Measurements from ENCODE around the gene GPR137.

DNA sequence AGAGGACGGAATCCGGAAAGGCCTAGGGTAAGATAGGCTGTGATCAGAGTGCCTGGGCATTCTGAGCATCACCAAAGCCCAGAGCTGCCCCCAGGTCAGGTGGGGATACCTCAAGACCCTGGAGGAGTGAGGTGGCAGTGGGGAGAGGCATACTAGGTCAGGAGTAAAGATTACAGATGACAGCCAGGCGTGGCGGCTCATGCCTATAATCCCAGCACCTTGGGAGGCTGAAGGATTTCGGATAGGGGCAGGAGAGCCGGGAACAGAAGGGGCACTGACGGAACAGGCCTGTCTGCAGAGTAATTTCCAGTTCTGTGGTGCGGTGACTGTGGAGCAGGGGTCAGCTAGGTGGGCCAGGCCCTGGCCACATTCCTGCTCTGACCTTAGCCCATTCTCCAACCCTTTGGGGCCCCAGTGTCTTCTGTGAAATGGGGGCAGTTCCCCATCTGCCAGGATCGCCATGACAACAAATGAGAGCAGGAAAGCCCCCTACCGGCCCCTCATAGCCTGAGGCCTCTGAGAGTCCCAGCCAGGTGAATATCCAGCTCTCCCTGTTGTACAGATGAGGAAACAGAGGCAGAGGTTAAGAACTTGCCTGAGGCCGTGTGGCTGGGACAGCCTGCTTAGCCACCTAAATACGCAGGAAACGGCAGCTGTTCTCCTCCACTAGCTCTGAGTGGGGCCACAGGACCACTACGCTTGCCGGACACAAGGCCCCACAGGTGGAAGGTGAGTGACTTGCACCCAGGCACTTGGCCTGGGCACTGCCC is 10.4 kb upstream of the GPR137 start:
- TF ChIP-seq, protein P1, sequence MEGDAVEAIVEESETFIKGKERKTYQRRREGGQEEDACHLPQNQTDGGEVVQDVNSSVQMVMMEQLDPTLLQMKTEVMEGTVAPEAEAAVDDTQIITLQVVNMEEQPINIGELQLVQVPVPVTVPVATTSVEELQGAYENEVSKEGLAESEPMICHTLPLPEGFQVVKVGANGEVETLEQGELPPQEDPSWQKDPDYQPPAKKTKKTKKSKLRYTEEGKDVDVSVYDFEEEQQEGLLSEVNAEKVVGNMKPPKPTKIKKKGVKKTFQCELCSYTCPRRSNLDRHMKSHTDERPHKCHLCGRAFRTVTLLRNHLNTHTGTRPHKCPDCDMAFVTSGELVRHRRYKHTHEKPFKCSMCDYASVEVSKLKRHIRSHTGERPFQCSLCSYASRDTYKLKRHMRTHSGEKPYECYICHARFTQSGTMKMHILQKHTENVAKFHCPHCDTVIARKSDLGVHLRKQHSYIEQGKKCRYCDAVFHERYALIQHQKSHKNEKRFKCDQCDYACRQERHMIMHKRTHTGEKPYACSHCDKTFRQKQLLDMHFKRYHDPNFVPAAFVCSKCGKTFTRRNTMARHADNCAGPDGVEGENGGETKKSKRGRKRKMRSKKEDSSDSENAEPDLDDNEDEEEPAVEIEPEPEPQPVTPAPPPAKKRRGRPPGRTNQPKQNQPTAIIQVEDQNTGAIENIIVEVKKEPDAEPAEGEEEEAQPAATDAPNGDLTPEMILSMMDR (IDR thresholded peaks at IDR 0.05): no peak
- TF ChIP-seq POLR2A (IDR thresholded peaks at IDR 0.05): no peak

Data from adrenal gland (tissue), 5 donors.